Astrocyte (in vitro differentiated cells and primary cell): Measurements from ENCODE around the gene NUP50. TPM values are rescaled to one million over a fixed set of nuclear protein-coding genes. Genes with fewer than 3 reads are reported as not detected.

ENCODE experiments used
- DNase-seq: peaks from one replicate; pipeline ENCODE4 v3.0.0-alpha.2; 2010; ENCODE audit warnings: low read depth
- FAIRE-seq: peaks from 2 replicates; lab custom pipeline; 2011; peaks lifted over from hg19 to GRCh38; lab: Jason Lieb, UNC
- H2AFZ ChIP-seq: 2 replicates; pipeline ENCODE4 v1.6.0; 2012; ENCODE audit warnings: low read depth, low read length, inconsistent platforms
- H3K27ac ChIP-seq: 2 replicates; pipeline ENCODE4 v1.5.1; 2011; ENCODE audit warnings: low read depth, low read length, inconsistent platforms
- H3K27me3 ChIP-seq: 2 replicates; pipeline ENCODE4 v1.6.0; 2011; ENCODE audit warnings: low read length, inconsistent platforms; ENCODE audit not compliant: insufficient read depth
- H3K36me3 ChIP-seq: 2 replicates; pipeline ENCODE4 v1.5.1; 2011; ENCODE audit warnings: low read length, inconsistent platforms; ENCODE audit not compliant: insufficient read depth
- H3K4me1 ChIP-seq: 2 replicates; pipeline ENCODE4 v1.5.1; 2011; ENCODE audit warnings: low read length, inconsistent platforms; ENCODE audit not compliant: insufficient read depth
- H3K4me2 ChIP-seq: 2 replicates; pipeline ENCODE4 v1.6.0; 2012; ENCODE audit warnings: low read length, inconsistent platforms
- H3K4me3 ChIP-seq: 2 replicates; pipeline ENCODE4 v1.5.1; 2011; ENCODE audit warnings: low read depth, mild to moderate bottlenecking, low read length, inconsistent platforms; ENCODE audit not compliant: insufficient read depth
- H3K79me2 ChIP-seq: 2 replicates; pipeline ENCODE4 v1.6.0; 2012; ENCODE audit warnings: mild to moderate bottlenecking, low read length, inconsistent platforms; ENCODE audit not compliant: insufficient read depth
- H3K9ac ChIP-seq: 2 replicates; pipeline ENCODE4 v1.6.0; 2012; ENCODE audit warnings: mild to moderate bottlenecking, low read length, inconsistent platforms
- H3K9me3 ChIP-seq: 2 replicates; pipeline ENCODE4 v1.5.1; 2012; ENCODE audit warnings: low read depth, mild to moderate bottlenecking, low read length, inconsistent platforms; ENCODE audit not compliant: insufficient read depth
- H4K20me1 ChIP-seq: 2 replicates; pipeline ENCODE4 v1.6.0; 2012; ENCODE audit warnings: low read length, inconsistent platforms; ENCODE audit not compliant: insufficient read depth
- H3K27ac Mint-ChIP-seq: one replicate; pipeline ENCODE4 v1.8.0; 2021; ENCODE audit warnings: mild to moderate bottlenecking, mixed read lengths; ENCODE audit not compliant: unreplicated experiment
- H3K27me3 Mint-ChIP-seq: one replicate; pipeline ENCODE4 v1.8.0; 2021; ENCODE audit warnings: low read depth, mixed read lengths; ENCODE audit not compliant: unreplicated experiment
- H3K36me3 Mint-ChIP-seq: one replicate; pipeline ENCODE4 v1.8.0; 2021; ENCODE audit warnings: low read depth, mixed read lengths; ENCODE audit not compliant: unreplicated experiment
- H3K4me1 Mint-ChIP-seq: one replicate; pipeline ENCODE4 v1.8.0; 2021; ENCODE audit warnings: low read depth, mixed read lengths; ENCODE audit not compliant: unreplicated experiment
- H3K4me3 Mint-ChIP-seq: one replicate; pipeline ENCODE4 v1.8.0; 2021; ENCODE audit warnings: mild to moderate bottlenecking, moderate library complexity, mixed read lengths; ENCODE audit not compliant: unreplicated experiment
- H3K9me3 Mint-ChIP-seq: one replicate; pipeline ENCODE4 v1.8.0; 2021; ENCODE audit warnings: mild to moderate bottlenecking, mixed read lengths; ENCODE audit not compliant: unreplicated experiment
- CTCF ChIP-seq: IDR thresholded peaks from 2 replicates; pipeline ENCODE4 v1.5.1; 2011; ENCODE audit warnings: low read depth, mild to moderate bottlenecking, inconsistent platforms, low read length, moderate library complexity; ENCODE audit not compliant: insufficient read depth
- EZH2 ChIP-seq: IDR thresholded peaks from 2 replicates; pipeline ENCODE4 v1.6.1; 2012; ENCODE audit warnings: mild to moderate bottlenecking, low read length, inconsistent platforms; ENCODE audit not compliant: insufficient read depth
- total RNA-seq: library from RNA; stranded (reverse); gene quantifications from 2 replicates; pipeline ENCODE4 v1.2.1, GENCODE V29; 2021

NUP50 gene
- total RNA-seq, 1 donor from 2014 or later: 56.4 TPM

DNA sequence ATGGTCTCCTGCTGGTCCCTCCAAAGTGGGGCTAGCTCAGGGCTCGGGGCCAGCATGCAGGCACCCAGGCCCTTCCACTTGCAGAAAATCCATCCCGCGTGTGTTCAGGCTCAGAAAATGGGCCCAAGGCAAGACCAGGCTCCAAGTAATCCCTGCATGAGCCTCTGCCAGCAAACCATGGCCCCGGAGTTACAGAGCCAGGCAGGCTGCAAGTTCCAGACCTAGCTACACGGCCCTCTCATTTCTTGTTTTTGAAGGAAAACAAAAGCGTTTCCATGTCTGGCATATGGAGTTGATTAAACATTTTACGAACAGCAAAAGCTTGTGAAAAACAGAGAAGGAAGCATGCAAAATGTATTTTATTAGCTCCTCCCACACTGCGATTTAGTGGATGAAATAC is 47.3 kb downstream of the NUP50 start:
- Histone ChIP-seq H3K9ac (no peak overlapping the region), H3K4me1 (peaks cover 43% of the 10 kb centered on the region), H3K27ac (no peak overlapping the region), H3K9me3 (no peaks in the 10 kb centered on the region), H3K27me3 (no peaks in the 10 kb centered on the region), H3K79me2 (peaks cover 7% of the 10 kb centered on the region), H2AFZ (no peak overlapping the region), H3K4me2 (peak overlapping the region; percentile 8), H3K4me3 (no peak overlapping the region), H3K36me3 (no peaks in the 10 kb centered on the region), H4K20me1 (peaks cover 10% of the 10 kb centered on the region)
- H3K9me3 Mint-ChIP-seq: no peaks in the 10 kb centered on the region
- H3K36me3 Mint-ChIP-seq: peaks cover 6% of the 10 kb centered on the region
- H3K27me3 Mint-ChIP-seq: no peaks in the 10 kb centered on the region
- TF ChIP-seq CTCF (no peak), EZH2 (no peak)
- H3K27ac Mint-ChIP-seq: peak overlapping the region; percentile 59
- FAIRE-seq: peak; percentile 62
- H3K4me3 Mint-ChIP-seq: peak overlapping the region; percentile 34
- DNase-seq: no peak
- peaks cover 42% of the 10 kb centered on the region for H3K4me1 Mint-ChIP-seq

- Mint-ChIP-seq H3K27me3 (no peaks in the 10 kb centered on the region), H3K4me1 (peaks cover 42% of the 10 kb centered on the region), H3K36me3 (peaks cover 4% of the 10 kb centered on the region), H3K9me3 (no peaks in the 10 kb centered on the region), H3K4me3 (peak overlapping the region; percentile 75), H3K27ac (peak overlapping the region; percentile 78)
- no peak overlapping the region for H3K4me3 ChIP-seq
- H3K4me1 ChIP-seq: peaks cover 43% of the 10 kb centered on the region
- TF ChIP-seq CTCF: no peak
- no peak for TF ChIP-seq EZH2
- H3K27ac ChIP-seq: peak overlapping the region; percentile 84
- H2AFZ ChIP-seq: no peak overlapping the region
- H4K20me1 ChIP-seq: peaks cover 14% of the 10 kb centered on the region
- FAIRE-seq: peak; percentile 66
- peak overlapping the region; percentile 83 for H3K4me2 ChIP-seq
- peaks cover 11% of the 10 kb centered on the region for H3K79me2 ChIP-seq
- H3K9me3 ChIP-seq: no peaks in the 10 kb centered on the region
- no peaks in the 10 kb centered on the region for H3K27me3 ChIP-seq
- DNase-seq: no peak
- H3K9ac ChIP-seq: peak overlapping the region; percentile 80
- no peaks in the 10 kb centered on the region for H3K36me3 ChIP-seq
Observed at GRCh38 chr22:45211435-45211834, 47.7 kb downstream of the NUP50 start.

- H3K79me2 ChIP-seq: peaks cover 14% of the 10 kb centered on the region
- peak overlapping the region; percentile 78 for H3K27ac Mint-ChIP-seq
- TF ChIP-seq CTCF (no peak), EZH2 (no peak)
- H3K36me3 ChIP-seq: no peaks in the 10 kb centered on the region
- H3K4me3 ChIP-seq: peak overlapping the region; percentile 41
- peak overlapping the region; percentile 84 for H3K27ac ChIP-seq
- FAIRE-seq (no peak), DNase-seq (no peak)
- H3K4me2 ChIP-seq: peak overlapping the region; percentile 83
- no peaks in the 10 kb centered on the region for H3K27me3 Mint-ChIP-seq
- H3K9ac ChIP-seq: peak overlapping the region; percentile 80
- H3K9me3 Mint-ChIP-seq: no peaks in the 10 kb centered on the region
- H3K36me3 Mint-ChIP-seq: peaks cover 4% of the 10 kb centered on the region
- no peaks in the 10 kb centered on the region for H3K9me3 ChIP-seq
- H3K4me3 Mint-ChIP-seq: peak overlapping the region; percentile 75
- peaks cover 43% of the 10 kb centered on the region for H3K4me1 ChIP-seq
- no peaks in the 10 kb centered on the region for H3K27me3 ChIP-seq
- H4K20me1 ChIP-seq: peaks cover 18% of the 10 kb centered on the region
- peak overlapping the region; percentile 51 for H2AFZ ChIP-seq
- H3K4me1 Mint-ChIP-seq: peaks cover 42% of the 10 kb centered on the region
Observed at GRCh38 chr22:45211848-45212247, 48.1 kb downstream of the NUP50 start.
